Lower leg skin (tissue), 4 donors: ENCODE results near the gene MAGI3. TPM values are rescaled to one million over a fixed set of nuclear protein-coding genes. Genes with fewer than 3 reads are reported as not detected.
"Not testable (repeated sequence)": the region's sequence is repeated elsewhere in the genome, so short reads cannot be mapped to it uniquely, and the experiment has no call there.

ENCODE experiments used
- DNase-seq, 2 donors: peaks; one replicate each; pipeline ENCODE4 v3.0.0-alpha.2; 2019; ENCODE audit warnings: low spot score in 2 of 2
- H3K4me3 ChIP-seq: fragments of 200-600 bp; sonication (generic); 2 replicates; pipeline ENCODE4 v1.5.1; 2017; ENCODE audit warnings: mild to moderate bottlenecking, low read depth; ENCODE audit not compliant: poor library complexity, severe bottlenecking
- POLR2A ChIP-seq, 2 donors: fragments of 450-650 bp; IDR thresholded peaks; one replicate each; pipeline ENCODE4 v1.6.1; 2016 to 2017; ENCODE audit warnings: antibody characterized with exemption in 2 of 2, mild to moderate bottlenecking in 1 of 2, moderate library complexity in 1 of 2
- WGBS, 2 donors: methylation state at CpG; one replicate each; pipeline ENCODE4 v1.1.5; 2018; 5-methylcytosine and 5-hydroxymethylcytosine counted together
- intact Hi-C: fragments of 100-400 bp; cut with DNase I; formaldehyde crosslinking; loops from one replicate; pipeline ENCODE4 v1.15.0; 2023; ENCODE audit warnings: low total_unique reads
- total RNA-seq, 4 donors: library from RNA; depleted of rRNA; stranded (reverse); fragments of >200 nt; gene quantifications; one replicate each; pipeline ENCODE4 v1.1.0, GENCODE V29; 2016
- TF ChIP-seq, protein P1 (sequence below), 3 donors: fragments of 450-650 bp; IDR thresholded peaks; one replicate each; pipeline ENCODE4 v1.5.1; 2016; ENCODE audit warnings: antibody characterized with exemption in 3 of 3, mild to moderate bottlenecking in 3 of 3, moderate library complexity in 2 of 3

MAGI3 gene
- total RNA-seq, 4 donors from 2014 or later = 6.8 to 14.2 (median 10.3) TPM

DNA sequence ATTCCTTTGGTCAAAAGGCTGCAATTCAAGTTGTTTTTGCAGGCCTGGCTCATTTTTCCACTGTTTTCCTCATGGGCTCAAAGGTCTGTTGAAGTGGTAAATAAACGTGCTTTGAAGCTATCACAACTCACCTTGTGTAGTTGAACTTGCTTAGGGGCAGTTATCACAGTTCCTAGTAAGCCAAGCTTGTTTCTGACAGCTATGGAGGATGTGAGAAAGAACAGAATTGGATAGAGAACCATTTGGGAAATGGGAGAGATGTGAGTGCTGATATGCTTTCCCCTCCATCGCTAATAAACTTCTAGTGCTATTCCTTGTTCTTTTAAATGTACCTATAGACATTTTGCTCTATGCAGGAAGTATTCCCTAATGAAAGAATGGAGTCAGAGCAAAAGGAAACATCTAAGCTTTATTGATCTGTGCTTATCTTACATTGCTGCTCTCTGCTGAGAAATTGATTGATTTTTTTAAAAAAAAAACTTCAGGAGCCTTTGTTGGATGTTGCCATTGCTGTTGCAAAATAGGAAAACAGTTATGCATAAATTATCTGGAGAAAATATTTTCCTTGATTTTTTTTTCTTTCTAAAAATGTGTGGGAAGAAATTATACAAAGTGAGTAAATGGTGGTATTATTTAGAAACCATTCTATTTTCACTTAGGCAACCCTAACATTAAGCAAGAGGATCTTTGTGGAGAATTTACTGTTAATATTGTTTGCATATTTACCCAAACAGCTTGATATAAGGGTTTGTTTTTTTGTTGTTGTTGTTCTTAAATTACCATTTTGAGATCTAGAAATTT lies 118.2 kb downstream of the MAGI3 start:
- 56 to 64% methylated on average over 2 of the region's 2 CpGs for WGBS, 2 donors
- DNase-seq = no peak
- TF ChIP-seq, protein P1, sequence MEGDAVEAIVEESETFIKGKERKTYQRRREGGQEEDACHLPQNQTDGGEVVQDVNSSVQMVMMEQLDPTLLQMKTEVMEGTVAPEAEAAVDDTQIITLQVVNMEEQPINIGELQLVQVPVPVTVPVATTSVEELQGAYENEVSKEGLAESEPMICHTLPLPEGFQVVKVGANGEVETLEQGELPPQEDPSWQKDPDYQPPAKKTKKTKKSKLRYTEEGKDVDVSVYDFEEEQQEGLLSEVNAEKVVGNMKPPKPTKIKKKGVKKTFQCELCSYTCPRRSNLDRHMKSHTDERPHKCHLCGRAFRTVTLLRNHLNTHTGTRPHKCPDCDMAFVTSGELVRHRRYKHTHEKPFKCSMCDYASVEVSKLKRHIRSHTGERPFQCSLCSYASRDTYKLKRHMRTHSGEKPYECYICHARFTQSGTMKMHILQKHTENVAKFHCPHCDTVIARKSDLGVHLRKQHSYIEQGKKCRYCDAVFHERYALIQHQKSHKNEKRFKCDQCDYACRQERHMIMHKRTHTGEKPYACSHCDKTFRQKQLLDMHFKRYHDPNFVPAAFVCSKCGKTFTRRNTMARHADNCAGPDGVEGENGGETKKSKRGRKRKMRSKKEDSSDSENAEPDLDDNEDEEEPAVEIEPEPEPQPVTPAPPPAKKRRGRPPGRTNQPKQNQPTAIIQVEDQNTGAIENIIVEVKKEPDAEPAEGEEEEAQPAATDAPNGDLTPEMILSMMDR (IDR thresholded peaks at IDR 0.05) = no peak
- no peak for TF ChIP-seq POLR2A (IDR thresholded peaks at IDR 0.05)
- intact Hi-C loops = no loop called here
- no peak overlapping the region for H3K4me3 ChIP-seq

DNA sequence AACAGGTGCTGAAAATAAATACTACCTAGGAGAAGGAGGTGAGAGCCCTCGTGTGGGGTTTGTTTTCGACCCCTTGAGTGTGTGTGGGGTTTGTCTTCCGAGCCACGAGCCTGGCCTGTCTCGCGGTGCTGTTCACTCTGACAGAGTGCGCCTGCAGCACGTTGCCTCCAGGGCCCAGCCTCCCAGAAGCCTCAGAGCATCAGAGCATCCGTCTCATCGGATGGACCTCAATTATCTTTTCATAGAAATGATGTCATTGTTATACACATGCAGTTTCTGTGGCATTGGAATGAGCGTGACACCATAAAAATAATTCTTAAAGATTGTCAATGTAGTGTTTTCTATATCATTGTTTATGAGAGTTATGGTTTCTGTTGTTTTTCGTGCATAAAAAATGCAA lies 119.5 kb downstream of the MAGI3 start:
- 96 to 97% methylated on average over 9 to 11 of the region's 12 CpGs for WGBS, 2 donors
- intact Hi-C loops, DNase-seq: not testable (repeated sequence)

DNA sequence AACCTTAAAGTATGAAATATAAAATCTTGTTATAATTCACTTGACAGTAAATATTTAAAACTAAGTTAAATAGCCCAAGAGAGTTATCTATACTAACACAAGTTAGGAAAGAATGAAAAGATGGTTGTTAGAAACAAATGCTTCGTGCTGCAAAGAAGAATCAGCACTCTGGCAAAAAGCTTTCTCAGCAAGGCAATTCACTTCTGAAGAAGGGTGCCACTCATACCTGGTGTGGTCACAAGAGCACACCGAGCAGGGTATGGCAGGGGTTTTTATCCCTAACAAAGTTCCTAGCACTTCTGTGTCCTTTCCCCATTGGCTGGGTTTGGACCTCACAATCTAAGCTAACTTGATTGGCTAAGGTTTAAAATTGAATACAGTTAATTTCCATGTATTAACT lies 121.0 kb downstream of the MAGI3 start:
- TF ChIP-seq, protein P1 (IDR thresholded peaks at IDR 0.05) = no peak
- TF ChIP-seq POLR2A (IDR thresholded peaks at IDR 0.05) = no peak
- intact Hi-C loops = no loop called here
- no peak overlapping the region for H3K4me3 ChIP-seq
- WGBS, 2 donors = 93 to 97% methylated on average over 2 of the region's 2 CpGs
- DNase-seq = no peak

More for the DNA sequence above, 119.5 kb downstream of the MAGI3 start:
- not testable (repeated sequence) for H3K4me3 ChIP-seq

DNA sequence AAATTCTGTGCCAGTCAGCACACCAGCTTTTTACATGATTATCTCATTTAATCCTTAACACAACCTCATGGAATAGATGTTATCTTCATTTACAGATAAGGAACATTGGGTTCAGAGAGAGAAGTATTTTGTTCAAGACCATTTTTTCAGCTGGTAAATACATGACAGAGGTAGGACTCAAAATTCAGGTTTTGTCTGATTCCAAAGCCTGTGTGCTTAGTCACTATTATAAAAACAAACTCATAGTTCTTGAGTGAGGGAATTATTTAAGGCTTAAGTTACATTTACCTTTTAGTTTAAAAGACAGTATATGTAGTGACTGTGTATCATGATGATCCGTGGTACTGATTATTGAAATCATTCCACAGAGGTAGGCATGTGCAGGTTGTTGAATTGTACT lies 125.2 kb downstream of the MAGI3 start:
- WGBS, 2 donors = 92 to 100% methylated on average over 1 of the region's 1 CpG
- DNase-seq = no peak
- intact Hi-C loops = no loop called here
- H3K4me3 ChIP-seq = no peak overlapping the region
- TF ChIP-seq, protein P1 (IDR thresholded peaks at IDR 0.05) = no peak
- no peak for TF ChIP-seq POLR2A (IDR thresholded peaks at IDR 0.05)

DNA sequence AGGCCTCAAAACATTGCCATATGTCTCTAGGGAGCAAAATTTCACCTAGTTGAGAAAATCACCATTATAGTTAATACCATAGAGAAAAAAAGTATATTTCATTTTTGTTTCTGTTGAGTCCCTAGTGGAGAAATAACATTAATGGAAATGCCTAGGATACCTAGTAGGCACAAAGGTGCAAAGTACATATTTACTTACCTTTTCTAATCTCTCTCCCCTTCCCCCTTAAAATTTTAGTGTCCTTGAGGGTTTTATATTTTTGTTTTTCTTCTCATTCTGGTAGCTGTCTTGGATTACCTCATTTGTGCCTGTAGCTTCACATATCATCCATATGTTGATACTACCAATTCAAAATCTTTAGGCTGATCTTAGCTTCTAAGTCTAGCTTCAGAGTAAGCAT lies 127.0 kb downstream of the MAGI3 start:
- TF ChIP-seq, protein P1 (IDR thresholded peaks at IDR 0.05) = no peak
- TF ChIP-seq POLR2A (IDR thresholded peaks at IDR 0.05) = no peak
- H3K4me3 ChIP-seq = no peak overlapping the region
- no peak for DNase-seq
- intact Hi-C loops = no loop called here

DNA sequence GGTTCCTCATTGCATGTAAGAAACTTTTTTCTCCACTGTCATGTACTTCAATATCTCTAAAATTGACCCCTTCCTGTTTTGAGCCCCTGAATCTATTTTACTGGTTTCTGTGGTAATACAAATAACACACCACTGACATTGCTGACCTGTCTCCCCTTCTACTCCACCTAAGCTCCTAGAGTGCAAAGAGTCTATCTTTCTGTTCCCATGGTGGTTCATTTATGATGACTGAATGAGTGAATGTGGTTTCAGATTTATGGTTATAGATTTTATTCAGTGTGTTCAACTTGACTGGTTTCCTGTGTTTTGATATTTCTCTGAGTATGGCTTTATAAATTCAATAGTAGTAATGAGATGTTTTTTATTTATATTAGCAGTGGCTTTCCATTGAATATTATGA lies 127.7 kb downstream of the MAGI3 start:
- H3K4me3 ChIP-seq = no peak overlapping the region

More for the DNA sequence above, 127.7 kb downstream of the MAGI3 start:
- DNase-seq = no peak
- TF ChIP-seq POLR2A (IDR thresholded peaks at IDR 0.05) = no peak
- TF ChIP-seq, protein P1 (IDR thresholded peaks at IDR 0.05) = no peak
- intact Hi-C loops = no loop called here
